Measurements from ENCODE around the gene PTPRM.

The PTPRM gene

DNA sequence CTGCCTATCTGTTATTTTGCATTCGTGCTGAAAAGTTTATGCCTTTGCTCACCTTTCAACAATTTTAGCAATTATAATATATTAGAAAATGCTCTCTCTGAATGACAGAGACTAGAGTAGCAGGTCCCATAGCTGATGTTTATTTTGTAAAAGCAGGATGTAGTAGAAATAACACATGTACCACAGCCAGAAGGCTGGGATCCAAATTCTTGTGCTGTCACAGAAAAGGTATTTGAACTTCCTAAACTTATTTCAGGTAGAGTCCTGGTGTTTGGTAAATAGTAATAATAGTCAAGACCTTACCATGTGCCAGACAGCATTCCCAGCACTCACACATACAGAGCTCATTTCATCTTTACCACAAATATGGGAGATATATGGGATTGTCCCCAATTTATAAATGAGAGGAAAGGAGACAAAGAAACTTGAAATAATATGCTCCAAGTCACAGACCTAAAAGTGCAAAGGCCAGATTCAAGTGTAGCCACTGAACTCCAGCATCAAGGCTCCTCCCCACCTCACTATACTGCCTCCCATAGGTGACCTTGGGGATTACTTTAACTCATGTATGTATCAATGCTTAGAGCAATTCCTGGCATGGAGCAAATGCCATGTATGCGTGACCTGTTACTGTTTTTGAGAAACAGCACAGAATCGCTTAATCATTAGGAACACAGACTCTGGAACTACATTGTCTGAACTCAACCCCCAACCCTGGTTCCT is 757.4 kb downstream of the PTPRM start:
- DNase-seq (ENCODE audit: low read depth in 2 of 2) = no peak

DNA sequence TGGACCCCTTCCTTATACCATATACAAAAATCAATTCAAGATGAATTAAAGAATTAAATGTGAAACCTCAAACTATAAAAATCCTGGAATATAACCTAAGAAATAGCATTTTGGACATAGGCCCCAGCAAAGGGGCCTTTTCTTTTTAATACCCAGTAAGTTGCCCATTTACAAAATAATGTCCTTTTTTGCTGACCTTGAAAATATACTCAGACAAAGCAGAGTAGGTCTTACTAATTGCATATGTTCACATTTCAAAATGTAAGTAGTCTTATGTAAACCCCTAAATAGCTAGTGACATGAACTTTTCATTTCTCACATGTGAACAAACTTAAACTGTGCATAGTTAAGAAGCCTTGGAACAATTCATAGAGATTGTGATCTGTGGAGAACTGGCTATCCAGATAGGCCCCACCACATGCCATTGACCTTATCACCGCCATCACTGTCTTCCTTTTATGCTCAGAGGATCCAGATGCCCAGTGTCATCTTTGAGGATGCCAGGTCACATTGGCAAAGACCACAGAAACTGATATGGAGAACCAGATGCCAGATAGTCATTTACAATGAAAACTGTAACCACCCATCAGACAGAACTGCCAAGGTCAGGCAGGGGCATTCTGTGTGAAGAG is 759.8 kb downstream of the PTPRM start:
- no peak for DNase-seq (ENCODE audit: low read depth in 2 of 2)

DNA sequence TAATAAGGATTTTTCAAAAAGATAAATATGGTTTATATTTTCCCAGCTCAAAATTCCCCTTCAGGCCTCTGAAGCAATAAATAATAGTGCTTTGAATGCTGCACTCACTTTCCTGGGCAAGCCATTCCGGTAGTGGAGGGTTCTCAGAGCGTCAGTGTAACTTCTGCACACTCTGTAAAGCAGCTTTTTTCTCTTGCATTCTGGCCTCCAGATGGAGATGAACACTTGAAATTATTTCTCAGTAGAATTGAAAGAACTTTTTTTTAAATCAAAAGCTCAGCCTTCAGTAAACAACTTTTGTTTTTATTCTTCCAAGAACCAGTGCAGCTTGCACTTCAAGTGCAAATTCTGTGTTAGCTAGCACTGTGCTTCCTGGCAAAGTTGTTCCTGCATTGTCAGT is 761.0 kb downstream of the PTPRM start:
- no peak for DNase-seq (ENCODE audit: low read depth in 2 of 2)

DNA sequence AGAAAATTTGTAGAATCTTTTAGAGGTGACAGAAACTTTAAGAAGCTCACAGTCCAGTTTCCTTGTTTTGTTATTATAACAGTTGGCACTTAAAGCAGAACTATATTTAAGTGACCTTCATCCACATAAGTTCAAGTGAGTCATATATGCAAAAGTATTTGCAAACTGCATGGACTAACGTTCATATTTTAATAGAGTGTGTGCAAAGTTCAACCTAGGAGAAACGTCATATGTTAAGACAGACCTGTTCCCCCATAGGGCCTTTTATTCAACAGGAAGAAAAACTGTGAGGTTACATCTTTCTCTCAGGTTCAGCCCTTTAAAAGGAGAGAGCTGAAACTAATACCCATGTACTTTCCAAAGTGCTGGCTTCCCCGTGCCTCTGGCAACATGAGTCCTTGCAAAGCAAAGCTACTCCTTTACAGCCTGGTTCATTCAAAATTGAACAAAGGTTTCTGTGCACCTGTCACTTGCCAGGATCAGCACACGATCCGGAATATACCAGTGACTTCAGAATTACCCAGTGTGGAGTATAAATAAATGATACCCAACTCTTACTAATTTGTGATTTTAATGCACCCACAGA is 762.2 kb downstream of the PTPRM start:
- no peak for DNase-seq (ENCODE audit: low read depth in 2 of 2)

DNA sequence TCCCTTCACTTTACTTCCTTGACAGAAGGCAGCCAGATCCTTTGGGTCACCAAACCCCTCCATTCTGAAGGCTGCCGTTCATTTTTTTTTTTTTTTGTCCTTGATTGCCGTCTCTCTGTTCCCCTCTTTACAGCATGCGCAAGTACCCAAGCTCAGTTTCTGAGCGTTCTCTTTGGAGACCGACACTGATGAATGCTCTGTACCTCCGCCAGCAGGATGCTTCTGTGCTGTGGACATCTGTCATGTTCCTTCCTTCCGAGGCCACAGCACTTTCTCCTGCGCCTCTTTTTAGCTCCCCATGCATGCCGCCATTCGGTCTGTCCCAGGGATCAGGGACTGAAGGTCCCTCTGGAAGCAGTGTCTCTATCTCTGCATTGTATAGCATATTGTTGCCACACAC is 763.5 kb downstream of the PTPRM start:
- no peak for DNase-seq (ENCODE audit: low read depth in 2 of 2)

DNA sequence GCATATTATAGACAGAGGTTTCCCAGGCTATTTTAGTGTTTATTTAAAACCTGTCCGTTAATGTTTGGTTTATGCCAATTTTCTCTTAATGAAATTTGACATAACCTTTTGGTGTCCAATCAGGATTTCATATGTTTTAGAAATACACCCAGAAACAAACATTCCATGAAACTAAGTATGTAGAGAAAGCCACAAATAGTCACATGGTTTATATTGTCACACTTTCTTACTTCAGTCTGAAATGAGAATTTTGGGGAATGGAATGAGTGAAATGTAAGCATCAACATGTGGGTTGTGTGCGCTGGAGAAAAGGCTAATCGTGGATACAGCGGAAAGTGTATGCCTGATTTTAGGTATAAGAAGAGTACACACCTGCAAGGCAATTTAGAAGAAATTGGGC is 765.2 kb downstream of the PTPRM start:
- no peak for DNase-seq (ENCODE audit: low read depth in 2 of 2)

DNA sequence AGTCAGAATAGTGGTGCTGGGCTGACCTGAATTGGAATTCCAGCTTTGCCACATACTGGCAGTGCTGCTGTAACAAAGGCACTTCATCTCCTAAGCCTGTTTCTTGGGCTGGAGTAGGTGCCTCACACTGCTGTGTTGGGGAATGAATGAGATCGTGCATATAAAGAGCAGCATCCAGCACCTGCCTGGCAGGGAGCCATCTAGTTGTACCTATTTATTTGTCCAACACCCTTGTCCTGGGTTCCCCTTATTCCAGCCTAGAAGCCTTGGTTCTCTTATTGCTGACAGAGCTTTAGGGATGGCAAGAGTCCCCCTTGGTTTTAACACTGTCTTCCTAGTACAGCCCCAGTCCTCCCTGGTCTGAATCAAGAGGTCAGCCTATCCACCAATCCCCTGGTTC is 766.8 kb downstream of the PTPRM start:
- no peak for DNase-seq (ENCODE audit: low read depth in 2 of 2)

DNA sequence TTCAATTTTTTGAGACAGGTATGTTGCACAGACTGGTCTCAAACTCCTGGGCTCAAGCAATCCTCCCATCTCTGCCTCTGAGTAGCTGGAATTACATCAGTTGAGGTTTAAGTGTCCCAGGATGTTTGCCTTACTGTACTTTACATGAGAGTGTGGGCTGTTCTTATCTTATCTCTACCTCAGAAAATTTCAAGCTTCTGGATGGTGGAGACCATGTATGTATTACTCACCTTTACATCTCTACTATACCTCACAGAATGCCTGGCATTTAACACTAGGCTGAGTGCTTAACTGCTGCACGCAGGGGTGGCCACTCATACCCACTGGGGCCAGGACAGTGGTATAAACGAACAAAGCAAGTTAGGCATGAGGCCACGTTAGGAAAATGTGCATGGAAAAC is 770.1 kb downstream of the PTPRM start:
- DNase-seq (ENCODE audit: low read depth in 2 of 2) = no peak

DNA sequence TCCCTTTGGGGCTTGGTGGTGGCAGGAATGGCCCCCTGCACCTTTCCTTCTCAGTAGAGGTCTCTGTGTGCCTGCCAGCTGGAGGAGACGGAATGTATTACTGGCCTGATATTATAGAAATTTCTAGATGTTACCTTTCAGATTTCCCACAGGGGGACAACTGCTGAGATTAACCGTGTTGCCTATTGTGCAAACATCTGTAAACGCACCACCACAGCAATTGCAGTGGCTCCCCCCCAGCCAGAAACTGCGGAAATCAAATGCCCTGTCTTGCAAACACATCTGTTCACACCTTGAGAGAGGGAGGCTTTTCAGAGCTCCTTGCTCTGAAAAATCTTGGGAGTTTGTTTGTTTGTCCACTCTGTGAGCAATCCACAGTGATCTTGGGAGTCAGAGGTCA is 772.1 kb downstream of the PTPRM start:
- no peak for DNase-seq (ENCODE audit: low read depth in 2 of 2)

DNA sequence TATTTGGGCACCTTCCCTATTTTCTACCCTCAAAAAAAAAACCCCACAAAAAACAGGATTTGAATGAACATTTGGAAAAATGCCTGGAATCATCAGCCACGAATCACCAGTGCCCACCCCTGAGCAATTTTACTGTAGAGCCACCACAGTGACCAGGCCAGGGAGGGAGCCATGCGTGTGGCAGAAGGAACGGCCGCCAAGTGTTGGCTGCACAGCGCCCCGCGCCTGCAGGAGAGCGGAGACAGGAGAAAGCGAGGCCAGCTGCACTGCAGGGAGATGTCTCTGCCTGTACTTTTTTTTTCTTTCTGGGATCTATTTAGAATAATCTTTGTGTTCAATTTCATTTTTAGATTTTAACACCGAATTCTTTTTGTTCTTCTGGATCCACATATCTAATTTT is 772.8 kb downstream of the PTPRM start:
- no peak for DNase-seq (ENCODE audit: low read depth in 2 of 2)

DNA sequence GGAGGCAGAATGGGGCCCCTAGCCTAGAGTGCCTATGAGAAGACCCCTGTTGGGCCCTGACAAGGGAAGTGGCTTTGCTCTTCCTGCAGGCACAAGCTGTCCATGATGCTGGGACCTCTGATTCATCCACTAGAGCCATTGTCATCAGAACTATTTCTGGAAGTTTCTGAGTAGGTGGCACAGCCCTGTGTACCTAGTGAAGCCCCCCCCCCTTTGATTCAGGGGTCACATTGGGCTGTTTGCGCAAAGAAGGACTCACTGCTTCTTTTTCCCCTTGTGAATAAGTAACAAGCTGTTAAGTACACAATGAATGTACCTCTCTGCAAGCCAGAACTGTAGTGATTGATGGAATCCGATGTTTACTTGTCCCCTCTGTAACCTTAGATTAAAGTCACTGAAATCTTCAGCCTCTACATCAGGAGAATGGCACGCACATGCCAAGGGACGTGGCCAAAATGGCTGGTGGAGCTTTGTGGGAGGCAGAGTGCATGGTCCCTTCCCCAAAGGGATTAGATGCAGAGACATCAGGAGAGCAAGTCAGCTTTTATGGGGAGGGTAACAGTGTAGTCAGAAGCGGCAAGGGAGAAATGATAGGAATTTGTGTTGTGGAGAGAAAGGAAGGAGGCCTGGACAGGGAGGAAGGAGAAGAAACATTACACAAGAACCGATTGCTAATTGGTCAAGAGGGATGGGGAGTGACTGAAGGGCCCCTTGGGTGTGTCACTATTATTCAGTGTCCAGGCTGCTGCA is 774.5 kb downstream of the PTPRM start:
- DNase-seq (ENCODE audit: low read depth in 2 of 2) = no peak

DNA sequence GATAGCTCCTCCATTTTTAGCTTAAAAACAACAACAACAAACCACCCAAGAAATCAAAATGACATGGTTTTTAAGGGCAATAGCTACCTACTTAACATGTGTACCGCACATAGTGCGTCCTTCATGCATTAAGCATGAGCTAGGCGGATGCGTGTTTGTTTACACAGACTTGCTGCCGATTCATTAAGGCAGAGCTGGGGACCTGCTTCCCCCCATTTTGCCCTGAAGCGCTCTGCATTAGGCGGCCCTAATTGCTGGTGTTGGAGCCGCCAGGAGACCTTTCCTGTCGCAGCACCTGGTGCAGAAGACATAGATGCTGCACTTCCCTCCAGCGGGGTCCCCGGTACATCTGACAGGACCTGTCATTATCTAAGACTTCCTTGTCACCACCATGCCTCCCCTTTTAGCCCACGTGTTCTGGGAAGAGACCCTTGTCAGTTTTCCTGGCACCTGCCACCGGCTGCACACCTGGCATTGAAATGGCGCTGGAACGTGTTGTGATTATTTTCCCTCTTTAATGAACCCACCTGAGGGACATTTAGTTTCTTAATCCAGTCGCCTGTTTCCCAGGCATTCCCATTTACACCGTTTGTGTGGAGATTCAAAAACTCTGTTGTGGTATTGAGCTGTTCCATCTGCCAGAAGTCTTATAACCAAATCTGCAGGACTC is 781.1 kb downstream of the PTPRM start:
- no peak for DNase-seq (ENCODE audit: low read depth in 2 of 2)

DNA sequence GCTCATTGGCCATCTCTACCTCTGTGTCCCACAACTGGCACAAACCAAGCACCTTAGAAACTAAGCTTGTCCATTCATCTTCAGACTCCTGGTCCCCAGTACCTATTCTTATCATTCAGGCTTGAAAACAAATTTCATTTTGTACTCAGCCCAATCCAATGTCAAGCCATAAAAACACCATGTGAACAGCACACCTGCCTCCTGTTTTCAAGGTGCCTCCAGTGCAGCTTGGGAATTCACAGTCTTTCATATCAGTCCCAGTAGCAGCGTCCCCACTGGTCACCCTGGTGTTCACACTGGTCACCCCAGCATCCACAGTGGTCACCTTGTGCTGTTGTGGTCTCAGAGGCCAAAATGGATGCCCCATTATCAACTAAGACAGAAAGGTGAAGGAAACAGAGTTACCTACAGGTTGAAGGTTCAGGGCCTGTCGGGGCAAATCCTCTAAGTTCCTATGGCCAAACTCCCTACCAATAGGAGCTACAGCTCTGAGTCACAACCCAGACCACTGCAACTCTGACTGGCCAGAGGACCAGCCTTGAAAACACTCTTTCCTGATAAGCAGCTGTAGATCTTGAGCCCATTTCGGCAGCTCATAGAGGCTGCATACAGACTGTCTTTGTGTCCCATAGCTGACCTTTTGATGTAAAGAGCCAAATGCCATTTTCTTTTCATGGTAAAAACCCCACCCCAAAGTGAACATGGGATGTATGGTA is 782.6 kb downstream of the PTPRM start:
- no peak for DNase-seq (ENCODE audit: low read depth in 2 of 2)

DNA sequence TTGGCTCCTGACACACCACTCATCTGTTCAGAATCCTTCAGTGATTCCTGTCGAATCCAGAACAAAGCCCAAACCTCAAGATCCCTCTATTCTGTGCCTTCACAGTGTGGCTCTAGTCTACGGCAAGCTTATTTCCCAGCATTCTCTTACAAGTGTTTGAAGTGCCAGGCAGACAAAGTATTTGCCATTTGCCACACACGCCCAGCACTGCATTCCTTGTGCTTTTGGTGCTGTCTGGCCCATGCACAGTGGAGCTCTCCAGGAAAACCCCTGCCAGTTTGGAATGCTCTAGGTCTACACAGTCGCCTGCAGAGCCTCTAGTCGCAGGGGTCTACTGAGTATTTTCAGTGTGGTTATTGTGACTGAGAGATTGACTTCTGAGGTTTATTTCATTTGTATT is 783.5 kb downstream of the PTPRM start:
- DNase-seq (ENCODE audit: low read depth in 2 of 2) = no peak

DNA sequence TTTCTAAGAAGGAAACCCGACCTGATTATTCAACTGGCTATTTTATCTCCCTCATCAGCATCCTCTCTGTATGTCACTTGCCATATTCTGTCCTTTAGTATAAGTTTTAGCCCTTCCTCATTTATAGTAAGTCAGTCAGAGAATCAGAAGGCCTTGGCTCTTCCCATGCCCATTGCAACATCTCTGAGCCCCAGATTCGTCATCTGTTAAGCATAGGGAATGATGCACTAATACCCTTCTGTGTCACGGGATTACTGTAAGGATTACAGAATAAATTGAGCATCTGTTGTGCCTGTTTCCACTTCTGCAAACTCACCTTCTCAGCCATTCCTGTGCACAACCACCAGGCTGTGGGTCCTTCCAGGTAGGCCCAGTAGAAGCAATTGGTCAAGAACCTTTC is 784.0 kb downstream of the PTPRM start:
- no peak for DNase-seq (ENCODE audit: low read depth in 2 of 2)

DNA sequence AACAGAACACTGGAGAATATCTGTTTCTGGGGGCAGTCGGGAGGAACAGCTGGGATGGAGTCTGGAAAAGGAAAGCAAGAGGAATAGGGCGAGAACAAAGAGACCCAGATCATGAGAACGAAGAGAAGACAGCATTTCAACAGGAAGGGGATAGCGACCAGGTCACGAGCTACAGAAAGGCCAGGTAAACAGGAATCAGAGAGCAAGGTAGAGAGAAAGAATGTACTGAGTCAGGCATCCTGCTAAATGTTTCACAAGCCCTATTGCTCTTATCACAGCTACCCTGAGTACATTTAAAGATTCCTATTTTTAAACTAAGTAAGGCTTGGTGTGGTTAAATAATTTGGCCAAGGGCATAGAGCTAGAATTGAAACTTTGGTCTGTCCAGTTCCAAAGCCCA is 787.2 kb downstream of the PTPRM start:
- no peak for DNase-seq (ENCODE audit: low read depth in 2 of 2)

DNA sequence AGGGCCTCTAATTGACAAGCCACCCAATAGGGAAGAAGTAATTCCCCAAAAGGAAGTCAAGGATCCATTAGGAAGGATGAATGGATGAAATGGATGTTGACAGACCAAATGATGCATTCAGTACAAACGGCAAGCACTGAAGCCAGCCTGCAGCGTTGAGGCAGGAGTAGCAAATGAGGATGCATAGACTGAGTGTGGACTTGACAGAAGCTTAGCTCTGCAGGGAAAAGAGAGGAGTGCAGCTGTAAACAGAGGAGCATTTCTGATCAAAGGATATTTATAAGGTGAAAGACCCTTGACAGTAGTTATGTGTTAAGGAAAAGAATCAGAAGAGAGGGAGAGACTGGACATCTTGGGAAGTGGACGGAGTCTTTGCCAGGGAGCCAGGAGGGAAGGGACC is 788.9 kb downstream of the PTPRM start:
- DNase-seq (ENCODE audit: low read depth in 2 of 2) = no peak

DNA sequence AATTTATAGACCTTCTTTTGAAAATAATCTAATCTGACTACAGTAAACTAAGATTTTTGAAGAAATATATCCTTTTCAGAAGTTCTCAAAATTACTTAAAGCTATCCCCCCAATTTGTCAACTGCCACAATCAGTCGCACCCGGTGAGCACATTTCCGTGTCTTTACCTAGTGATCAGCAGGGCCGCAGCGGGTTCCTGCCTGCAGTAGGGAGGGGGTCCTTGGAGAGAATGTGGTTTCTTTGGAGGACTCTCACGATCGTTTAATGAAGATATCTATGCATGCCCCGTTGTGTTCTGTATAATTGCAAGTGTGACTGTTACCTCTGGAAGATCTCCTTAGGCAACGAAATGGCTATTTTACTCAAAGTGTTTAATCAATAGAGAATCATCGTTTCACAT is 790.2 kb downstream of the PTPRM start:
- no peak for DNase-seq (ENCODE audit: low read depth in 2 of 2)

DNA sequence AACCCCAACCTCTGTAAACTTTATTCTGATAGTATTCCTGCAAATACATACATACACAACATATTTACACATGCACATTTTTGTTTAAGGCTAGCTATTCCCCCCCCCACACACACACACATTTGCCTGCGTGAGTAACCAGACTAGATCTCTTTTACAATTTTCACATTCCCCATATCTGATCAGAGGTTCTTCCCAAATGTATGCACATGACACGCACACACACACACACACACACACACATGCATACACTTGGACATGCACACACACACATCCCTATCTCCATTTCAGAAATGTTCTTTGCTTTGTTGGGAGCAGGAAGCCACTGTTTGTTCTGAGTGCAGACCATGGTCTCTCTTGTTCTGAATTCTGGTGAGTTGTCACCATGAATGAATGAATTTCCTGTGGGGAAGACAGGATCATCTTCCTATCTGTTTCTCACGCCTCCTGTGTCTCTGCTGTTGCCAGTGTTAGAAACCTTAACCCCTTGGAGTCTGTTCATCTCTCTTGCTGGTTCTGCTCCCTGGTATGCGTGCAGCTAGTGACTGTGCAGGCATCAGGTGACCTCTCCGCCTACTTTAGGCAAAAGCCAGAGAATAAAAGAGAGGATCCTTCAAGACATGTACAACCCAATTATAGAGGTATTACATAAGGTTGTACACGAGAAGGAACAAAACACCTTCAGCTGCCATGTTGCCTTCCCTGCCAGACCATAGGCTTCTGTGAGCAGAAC is 791.1 kb downstream of the PTPRM start:
- no peak for DNase-seq (ENCODE audit: low read depth in 2 of 2)

DNA sequence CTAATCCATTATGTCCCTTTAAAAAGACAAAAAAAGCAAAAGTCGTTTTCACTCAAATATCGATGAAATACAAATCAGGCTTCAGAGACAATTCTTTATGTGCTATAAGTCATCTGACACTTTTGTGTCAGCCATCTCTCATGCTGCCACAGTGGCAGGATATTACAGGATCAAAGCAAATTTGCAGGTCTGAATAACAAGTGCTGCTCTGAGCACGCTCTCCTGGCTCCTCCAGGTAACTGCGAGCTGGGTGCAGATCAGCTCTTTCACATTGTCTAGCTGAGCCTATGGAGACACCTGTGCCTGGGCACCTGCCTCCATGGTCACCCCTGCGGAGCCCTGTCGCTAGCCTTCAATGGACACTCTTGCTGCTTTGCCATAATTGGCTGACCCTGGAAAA is 792.0 kb downstream of the PTPRM start:
- no peak for DNase-seq (ENCODE audit: low read depth in 2 of 2)

DNA sequence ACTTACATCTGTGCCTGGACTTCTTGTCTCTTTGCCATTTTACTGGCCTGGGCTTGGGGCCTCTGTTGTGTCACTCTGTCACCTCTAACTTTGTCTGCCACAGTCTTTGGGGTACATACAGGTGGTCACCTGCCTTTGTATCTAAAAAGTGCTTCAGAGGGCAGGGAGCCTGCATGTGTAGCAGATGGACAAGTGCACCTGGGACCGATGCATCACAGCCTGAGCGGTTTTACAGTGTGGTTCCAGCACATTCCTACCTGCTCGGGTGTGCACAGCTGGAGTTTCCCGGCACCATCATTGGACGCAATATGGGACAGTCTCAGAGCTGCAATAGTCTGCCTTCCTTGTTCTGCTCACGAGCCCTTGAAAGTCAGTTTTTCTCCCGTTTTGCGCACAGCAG is 792.4 kb downstream of the PTPRM start:
- no peak for DNase-seq (ENCODE audit: low read depth in 2 of 2)
